GM19468 (cell line): ENCODE results near the gene CDON.

Experiments used
- ATAC-seq: cut with Tn5 transposase; IDR thresholded peaks from one replicate; pipeline ENCODE4 v1.9.1; 2021; ENCODE audit warnings: mild to moderate bottlenecking, moderate library complexity, moderate number of reproducible peaks; ENCODE audit not compliant: unreplicated experiment; ENCODE audit errors: extremely low read depth

CDON gene, protein sequence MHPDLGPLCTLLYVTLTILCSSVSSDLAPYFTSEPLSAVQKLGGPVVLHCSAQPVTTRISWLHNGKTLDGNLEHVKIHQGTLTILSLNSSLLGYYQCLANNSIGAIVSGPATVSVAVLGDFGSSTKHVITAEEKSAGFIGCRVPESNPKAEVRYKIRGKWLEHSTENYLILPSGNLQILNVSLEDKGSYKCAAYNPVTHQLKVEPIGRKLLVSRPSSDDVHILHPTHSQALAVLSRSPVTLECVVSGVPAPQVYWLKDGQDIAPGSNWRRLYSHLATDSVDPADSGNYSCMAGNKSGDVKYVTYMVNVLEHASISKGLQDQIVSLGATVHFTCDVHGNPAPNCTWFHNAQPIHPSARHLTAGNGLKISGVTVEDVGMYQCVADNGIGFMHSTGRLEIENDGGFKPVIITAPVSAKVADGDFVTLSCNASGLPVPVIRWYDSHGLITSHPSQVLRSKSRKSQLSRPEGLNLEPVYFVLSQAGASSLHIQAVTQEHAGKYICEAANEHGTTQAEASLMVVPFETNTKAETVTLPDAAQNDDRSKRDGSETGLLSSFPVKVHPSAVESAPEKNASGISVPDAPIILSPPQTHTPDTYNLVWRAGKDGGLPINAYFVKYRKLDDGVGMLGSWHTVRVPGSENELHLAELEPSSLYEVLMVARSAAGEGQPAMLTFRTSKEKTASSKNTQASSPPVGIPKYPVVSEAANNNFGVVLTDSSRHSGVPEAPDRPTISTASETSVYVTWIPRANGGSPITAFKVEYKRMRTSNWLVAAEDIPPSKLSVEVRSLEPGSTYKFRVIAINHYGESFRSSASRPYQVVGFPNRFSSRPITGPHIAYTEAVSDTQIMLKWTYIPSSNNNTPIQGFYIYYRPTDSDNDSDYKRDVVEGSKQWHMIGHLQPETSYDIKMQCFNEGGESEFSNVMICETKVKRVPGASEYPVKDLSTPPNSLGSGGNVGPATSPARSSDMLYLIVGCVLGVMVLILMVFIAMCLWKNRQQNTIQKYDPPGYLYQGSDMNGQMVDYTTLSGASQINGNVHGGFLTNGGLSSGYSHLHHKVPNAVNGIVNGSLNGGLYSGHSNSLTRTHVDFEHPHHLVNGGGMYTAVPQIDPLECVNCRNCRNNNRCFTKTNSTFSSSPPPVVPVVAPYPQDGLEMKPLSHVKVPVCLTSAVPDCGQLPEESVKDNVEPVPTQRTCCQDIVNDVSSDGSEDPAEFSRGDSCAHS (N-terminal part only)

DNA sequence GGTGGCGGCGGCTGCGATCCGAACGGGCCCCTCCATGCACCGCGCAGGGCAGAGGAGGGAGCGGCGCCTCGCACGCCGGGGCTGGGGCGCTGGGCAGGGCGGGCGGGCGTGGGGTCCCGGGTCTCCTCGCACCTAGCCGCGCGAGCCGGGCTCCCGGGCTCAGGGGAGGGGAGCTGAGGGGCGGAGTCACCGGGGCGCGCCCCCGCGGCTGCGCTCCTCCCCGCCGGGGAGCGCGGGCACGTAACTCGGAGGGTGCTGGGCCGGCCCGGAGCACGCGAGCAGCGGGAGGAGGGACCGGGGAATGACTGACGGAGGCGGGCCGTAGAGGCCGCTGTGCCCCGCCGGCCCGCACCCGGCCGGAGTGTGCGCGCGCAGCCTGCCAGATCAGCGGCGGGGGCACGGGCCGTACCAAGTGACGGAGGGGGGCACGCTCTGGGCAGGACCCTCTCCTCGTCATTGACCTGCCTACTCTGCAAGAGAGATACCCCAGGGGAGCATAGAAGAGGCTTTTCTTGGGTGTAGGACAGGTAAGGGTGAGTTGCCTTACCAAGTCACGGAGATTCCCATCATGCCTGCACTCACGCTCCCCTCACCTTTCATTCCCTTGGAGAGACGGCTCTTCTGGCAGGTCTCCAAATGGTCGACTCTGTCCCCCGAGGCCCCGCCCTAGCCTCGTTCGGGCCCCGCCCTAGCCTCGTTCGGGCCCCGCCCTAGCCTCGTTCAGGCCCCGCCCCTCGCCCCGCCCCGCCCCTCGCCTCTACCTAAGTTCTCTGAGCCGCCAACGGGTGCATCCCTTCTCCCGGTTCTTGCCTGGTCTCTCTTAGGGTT lies at the start of gene CDON:
CDON (minus strand) TSS at position 188 of the 828 bp plus-strand sequence. CDS start 39,390 bp downstream, outside the sequence.
- ATAC-seq, result peak; percentile 97

DNA sequence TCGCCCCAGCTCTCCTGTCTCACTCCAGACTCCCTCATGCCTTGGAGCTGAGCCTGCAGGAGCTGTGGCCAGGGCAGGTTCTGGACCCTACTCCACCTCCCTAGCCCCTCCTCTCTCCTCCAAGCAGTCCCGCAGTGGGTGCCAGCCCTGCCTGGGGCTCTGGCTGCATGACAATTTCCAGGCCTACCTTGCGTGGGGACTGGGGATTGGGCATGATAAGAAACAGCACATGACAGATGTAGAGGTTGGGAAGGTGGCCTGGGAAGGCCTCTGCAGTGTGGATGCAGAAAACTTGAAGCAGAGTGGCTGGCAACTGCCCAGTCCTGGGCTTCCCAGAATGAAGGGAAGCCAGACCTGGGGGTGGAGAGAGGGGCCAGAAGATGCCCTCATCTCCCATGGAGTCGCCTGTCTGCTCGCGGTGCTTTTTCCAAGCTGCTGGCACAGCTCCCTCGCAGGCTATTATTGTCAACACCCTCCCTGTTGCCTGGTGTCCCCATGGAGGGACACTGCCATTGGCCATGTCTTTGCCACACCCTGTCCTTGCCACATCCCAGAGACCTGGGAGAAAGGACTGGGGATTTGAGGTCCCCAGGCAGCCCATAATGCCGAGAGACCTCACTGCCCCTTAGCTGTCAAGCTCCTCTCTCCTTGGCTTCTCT lies 48.9 kb upstream of the CDON start:
- no peak for ATAC-seq

DNA sequence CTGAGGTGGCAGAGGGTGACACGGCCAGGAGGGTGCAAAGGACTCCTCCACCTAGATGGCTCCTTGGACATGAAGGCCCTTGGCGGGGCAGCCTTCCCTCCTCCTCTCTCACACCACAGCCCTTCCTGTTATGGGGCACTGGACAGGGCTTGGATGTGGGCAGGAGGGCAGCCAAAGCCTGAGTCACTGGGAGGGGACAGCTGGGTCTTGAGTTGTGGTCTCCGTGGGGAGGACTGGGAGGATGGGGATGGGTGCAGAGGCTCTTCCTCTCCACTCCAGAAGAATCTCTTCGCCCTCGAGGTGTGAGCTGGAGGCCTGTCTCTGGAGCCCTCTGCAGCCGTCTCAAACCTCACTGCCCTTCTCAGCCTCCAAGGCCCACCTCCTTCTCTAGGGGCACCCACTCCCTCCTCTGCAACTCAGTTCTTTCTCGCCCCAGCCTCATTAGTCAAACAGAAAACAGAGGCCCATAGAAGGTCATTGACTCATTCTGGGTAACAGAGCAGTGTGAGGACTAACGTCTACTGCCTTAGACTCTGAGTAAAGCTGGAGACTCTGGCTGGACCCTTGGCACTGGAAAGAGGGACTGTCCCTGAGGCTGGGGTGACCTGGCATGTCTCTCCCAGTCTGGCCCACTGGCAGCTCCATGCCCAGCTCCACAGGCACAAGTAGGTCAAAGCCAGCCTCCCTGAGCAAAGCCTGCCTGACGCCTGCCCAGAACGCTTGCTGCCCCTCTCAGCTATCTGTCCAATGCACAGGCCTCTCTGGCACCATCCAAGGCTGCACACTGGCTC lies 47.5 kb upstream of the CDON start:
- no peak for ATAC-seq

DNA sequence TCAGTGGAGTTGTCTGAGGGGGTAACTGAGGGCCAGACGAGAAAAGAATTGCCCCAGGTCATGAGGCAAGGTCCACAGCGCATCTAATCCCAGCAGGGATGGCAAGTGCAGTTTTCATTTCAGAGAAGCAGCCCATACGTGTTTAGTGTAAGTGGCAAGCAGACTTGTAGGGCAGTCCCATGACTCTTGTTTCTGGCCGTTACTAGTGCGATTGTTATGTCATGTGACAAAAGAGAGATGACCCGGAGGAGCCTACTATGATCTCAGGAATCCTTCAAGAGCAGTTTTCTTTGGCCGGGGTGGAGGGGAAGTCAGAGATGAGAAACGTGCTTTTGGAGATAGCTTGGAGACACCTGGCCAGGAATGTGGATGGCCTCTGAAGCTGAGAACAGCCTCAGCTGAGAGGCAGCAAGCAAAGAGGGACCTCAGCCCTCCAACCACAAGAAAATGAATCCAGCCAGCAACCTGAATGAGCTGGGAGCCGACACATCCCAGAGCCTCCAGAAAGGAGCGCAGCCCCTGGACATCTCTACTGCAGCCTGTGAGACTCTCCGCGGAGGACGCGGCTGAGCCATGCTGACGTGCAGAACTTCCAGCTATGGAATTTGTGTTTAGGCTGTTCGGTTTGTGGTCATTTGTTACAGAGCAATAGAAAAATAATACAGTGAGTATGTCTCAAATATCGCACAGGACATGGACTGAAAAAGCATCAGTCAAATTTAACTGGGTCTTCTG lies 44.1 kb upstream of the CDON start:
- no peak for ATAC-seq

DNA sequence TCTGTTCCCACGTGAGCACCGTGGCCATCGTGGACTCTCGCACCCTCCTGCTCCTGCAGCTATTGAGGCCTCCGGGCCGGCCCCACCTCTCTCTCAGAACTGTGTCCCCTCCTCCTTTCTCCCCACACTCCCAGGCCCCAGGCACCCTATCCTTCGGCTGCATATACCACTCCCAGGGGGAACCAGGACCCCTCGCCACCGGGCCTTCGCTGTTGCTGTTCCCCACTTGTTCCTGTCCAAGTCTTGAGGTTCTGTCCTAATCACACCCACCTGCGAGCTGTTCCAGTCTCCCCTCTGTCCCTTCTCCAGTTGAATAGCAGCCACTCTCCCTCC lies 43.0 kb upstream of the CDON start:
- ATAC-seq, result no peak

DNA sequence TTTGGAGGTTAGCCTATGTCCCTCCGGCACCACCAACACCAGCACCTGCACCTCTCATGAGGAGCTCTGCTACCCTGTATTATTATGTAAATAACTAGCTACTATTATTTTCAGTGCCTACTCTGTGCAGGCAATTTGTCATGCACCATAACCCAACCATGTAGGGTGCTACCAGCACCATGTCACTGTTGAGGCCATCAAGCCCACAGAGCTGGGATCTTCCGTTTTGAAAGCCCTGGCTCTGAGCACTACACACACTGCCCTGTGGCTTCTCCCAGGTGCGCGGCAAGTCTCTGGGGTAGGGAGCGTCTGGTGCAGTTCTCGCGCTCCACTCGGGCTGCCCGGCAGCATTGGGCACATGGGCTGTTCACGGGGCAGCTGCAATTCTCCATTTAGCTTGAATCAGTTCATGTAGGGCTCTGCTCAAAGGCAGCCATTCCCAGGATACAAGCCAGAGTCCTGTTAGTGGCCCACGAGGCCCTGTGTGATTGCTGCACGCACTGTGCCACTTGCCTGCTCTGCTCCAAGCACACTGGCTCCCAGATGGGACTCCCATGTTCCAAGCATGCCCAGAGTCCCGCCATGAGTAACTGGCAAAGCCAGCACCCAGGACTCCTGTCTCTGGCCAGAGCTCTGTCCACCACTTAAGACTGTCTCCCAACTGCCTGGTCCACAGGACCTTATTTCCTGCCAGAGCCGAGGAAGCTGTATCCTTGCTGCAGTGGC lies 42.5 kb upstream of the CDON start:
- ATAC-seq, result no peak

DNA sequence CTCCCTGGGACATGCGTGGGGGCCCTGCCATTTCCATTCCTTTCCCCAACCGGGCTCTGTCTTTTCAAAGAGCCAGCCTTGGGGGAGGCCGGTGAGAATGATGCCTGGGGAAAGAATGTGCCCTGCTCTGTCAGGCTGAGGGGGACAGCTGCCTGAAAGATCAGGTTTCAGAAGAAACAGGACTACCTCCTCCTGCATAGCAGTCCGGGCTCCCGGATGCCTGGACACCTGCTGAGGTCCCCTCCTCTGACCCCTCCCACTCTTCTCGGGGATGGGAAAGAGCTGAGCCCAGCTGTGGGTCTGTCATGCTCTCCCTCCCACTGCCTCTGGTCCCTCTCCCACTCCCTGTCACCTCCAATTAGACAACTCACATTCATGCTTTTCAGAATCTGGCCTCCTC lies 41.8 kb upstream of the CDON start:
- ATAC-seq, result no peak

DNA sequence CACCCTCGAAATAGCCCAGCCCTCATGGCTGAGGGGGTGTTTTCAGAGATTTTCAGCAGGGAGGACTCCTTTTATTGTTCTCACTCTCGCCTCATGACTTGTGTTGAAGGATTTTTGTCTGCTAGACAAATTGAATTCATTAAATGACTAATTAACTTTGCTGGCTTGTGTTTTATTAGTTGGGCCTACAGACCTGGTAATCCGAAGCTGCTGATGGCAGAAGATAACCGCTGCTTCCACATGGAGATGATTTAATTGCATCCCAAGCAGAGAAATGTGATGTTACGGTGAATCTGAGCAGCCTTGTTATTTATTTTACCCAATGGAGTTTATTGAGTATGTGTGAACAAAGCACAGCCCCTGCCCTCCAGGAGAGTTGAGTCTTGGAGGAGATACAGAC lies 40.5 kb upstream of the CDON start:
- ATAC-seq, result no peak

DNA sequence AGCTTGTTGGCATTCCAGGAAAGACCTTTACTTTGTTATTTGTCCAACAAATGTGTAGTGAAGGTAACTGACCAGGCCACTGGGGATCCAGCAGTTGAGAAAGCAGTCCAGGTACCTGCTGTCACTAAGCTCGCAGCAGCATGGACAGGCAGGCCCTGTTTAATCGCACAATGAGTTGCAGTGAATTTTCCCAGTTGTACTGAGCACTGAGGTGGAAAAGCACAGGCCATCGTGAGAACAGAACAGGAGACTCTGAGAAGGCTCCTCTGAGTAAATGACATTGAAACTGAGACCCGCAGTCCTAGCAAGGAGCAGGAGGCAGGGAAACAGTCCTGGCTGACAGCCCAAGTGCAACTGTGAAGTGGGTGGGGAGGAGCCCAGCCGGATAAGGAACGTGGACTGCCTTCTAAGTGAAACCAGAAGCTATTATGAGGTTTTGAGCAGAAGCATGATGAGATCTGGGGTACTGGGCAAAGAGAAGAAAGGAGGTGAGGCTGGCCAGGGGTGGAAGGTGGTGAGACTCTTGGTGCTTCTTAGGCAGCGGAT lies 39.8 kb upstream of the CDON start:
- ATAC-seq, result no peak

DNA sequence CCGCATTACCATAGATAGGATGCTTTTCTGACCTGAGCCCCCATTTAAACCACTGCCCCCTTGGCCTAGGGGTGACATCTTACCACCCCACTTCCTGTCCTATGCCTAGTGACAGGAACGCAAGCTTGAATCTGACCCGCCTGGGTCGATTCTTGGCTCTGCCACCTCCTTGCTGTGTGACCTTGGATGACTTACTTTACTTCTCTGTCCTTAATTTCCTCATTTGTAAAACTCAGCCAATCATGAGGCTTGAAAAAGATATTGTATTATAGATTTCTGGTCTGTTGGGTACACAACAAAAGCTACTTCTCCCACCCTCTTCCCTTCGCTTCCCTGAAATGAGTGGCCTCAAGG lies 39.2 kb upstream of the CDON start:
- ATAC-seq, result no peak

DNA sequence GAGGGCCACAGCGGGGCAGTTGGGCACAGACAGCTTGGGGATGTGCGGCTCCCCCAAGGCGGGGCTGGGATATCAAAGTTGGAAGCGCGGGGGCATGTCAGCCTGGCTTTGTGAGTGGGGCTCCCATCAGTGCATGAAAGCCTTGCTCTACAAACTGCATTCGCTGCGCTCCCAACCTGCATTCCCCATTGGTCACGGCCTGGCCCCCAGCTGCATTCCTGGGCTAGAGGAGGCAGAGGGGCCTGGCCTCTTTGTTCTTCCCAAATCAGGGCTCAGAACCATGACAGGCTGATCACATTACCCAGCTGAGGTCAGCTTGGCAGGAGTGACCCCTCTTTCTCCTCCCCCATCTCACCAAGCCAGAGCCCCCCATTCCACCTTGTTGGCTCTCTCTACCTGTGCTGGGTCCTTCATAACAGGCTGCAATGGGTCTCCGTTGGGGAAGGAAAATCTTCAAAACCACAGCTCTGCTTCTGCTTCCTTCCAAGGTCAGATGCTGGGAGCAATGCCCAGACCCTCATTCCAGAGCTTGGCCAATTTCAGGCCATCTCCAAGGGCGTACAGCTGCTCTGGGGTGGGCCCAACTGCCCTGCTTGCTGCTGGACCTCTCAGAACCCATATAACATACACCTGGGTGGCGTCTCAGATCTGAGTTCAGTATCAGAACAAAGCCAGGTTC lies 38.7 kb upstream of the CDON start:
- ATAC-seq, result no peak

DNA sequence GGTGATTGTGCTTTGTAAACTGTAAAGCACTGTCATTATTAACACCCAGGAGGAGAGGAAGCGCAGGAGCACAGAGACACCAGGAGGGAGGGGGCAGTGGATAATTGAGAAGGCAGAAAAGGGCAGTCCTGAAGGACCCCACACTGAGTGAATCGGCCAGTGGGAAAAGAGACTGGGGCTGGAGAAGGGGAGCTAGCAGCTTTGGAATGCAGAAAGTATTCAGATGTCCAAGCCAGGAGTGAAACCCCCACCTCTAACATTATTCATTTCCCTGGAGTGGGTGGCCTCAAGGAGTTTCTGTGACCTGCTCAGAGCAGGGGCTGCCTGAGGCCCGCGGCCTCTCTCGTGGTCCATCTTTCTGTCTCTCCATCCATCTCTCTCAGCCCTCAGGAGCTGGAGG lies 38.0 kb upstream of the CDON start:
- ATAC-seq, result no peak

DNA sequence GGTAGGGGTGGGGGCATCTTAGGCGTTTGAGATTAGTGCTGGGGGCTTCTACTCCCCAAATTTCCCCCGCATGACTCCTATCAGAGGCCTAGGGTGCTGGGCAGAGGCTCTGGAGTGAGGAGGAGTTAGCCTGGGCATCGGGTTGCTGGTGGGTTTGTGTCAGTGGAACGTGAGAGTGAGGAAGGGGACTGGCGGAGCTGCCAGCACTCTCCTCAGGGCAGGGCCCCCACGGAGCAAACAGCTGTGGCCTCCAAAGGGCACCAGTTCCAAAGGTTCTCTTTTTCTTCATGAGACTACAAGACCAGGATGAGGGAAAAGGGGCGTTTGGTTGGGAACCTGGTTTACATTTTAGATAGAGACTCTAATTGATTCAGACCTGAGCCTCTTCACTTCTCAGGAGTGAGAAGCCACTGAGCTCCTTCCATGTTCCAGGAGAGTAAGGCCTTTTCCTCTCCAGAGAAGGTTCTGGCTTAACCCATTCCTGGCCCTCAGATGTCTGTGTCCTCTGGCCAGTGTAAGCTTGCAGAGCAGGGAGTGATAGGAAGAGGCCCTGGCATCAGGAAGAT lies 35.6 kb upstream of the CDON start:
- no peak for ATAC-seq

DNA sequence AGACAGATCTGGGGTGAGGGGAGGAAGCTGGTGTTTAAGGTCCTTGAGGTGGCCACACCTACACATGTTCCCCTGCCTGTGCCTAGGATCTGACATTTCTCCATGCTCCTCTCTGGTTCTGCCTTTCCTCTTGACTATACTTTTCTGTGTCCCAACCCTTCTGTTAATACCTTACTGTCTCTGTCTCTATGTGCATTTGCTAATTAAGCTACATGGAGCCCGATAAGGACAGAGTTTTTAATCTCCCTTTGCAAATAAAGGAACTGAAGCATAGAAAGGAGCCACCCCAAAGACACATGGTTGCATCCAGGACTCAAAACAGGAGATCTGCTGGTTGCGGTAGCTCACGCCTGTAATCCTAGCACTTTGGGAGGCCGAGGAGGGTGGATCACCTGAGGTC lies 33.1 kb upstream of the CDON start:
- ATAC-seq, result no peak

DNA sequence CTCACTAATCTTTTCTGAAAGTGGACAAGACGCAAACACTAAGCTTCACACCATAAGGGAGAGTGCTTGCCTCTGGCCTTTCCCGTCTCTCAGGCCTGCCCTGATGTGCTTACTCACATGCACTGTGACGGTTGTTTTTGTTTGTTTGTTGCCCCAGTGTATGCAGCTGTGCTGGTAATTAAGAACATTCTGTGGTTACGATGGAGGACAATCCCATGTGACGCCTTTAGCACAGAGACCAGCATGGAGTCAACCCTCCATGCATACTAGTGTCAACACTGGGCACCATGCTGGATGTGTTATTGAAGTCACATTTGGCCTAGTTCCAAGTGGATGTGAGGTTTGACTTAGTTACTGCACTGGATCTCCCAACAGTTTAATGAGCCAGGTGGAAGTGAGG lies 27.8 kb upstream of the CDON start:
- ATAC-seq, result no peak

DNA sequence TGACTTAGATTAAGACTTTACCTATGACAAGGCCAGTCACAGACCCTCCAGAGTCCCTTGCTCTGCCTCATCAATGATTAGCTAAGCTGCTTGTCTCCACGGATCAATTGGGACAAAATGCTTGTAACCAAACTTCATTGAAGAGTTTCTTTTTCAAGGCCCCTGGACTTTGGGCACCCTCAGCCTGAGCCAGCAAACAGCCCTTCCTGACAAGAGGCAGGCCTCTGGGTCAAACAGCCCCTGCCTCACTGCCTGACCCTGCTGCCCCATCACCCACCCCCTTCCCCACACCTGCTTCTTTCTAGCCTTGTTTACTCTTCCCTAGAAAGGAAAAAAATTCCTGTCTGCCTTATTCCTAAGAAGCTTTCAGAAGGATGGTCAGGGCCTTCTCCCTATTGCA lies 26.3 kb upstream of the CDON start:
- ATAC-seq, result no peak
